Measurements from ENCODE around the gene INPP5D.
"Not testable (repeated sequence)": the region's sequence is repeated elsewhere in the genome, so short reads cannot be mapped to it uniquely, and the experiment has no call there.

The INPP5D gene

DNA sequence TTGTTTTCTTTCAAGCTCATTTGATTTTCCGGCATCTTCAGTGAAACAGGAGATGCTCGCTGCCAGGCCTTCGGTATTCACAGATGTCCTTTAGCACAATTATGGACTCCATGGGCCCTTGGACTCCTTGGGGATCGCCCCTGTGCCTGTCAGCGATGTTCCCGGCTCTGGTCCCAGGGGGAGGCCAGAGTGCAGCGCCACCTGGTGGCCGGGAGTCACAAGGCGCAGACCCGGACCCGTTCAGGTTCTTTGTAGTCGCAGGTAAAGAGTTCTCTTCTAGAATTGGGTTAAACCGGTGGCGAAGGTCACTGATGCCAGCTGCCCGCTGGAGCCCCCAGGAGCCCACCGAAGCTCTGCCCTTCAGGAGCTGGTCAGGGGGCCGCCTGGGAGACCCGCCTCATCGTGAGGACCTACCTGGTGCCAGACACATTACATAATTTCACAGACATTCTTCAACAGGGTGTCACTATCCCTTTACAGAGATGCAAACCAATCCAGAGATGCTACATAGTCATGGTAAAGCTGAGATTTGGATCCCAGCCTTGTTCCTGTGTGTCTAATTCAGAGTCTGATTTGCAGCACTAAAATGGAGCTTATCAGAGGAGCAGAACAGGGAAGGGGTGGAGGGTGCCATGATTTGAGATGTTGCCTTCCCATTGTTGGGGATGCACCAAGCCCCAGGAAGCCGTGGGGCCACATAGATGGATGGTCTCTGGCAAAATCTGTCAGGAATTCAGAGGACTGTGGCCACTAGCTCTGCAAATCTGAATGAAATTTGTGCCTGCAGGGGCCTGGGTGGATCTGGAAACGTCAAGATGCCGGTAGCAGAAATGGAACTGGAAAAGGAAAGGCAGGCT is 6.0 kb upstream of the INPP5D start:
- peak; percentile 66 for DNase-seq (ENCODE audit: low read depth)

DNA sequence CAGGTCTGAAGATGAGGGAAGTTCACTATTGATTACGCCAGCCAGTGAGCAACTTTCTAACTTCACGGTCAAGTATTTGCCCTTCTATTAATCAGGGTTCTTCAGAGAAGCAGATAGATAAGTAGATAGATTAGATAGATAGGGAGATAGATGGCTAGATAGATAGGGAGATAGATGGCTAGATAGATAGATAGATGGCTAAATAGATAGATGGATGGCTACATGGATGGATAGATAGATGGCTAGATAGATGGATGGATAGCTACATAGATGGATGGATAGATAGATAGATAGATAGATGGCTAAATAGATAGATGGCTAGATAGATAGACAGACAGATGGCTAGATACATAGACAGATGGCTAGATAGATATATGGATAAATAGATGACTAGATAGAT is 4.8 kb upstream of the INPP5D start:
- DNase-seq (ENCODE audit: low read depth), result no peak

DNA sequence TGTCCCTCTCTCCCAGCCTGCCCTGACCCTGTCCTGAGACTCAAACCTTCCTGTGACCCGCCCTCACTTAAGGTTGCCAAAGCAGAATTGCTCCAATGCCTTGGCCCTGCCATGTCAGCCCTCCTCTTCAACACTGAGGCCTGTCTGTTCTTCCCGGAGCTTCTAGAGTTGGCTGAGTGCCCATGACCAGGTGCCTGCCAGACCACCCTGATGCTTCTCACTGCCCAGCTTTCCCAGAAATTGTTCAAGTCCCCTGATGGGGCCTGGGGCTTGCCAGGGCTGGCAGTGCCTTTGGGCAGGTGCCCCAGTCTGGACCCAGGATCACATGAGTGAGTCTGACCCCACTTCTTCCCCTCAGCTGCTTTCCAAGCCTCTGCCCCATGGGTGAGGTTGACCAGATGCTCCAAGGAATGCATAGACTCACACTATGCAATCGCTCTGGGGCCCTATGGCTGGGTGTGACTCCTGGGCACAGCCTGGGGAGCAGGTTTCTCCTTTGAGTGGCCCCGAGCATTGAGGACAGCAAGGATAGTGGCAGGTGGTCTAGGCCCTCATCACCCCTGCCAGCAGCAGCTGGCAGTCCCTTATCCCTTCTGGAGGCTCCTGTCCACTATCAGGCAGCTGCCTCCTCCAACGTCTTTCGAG is 3.1 kb upstream of the INPP5D start:
- no peak for DNase-seq (ENCODE audit: low read depth)

DNA sequence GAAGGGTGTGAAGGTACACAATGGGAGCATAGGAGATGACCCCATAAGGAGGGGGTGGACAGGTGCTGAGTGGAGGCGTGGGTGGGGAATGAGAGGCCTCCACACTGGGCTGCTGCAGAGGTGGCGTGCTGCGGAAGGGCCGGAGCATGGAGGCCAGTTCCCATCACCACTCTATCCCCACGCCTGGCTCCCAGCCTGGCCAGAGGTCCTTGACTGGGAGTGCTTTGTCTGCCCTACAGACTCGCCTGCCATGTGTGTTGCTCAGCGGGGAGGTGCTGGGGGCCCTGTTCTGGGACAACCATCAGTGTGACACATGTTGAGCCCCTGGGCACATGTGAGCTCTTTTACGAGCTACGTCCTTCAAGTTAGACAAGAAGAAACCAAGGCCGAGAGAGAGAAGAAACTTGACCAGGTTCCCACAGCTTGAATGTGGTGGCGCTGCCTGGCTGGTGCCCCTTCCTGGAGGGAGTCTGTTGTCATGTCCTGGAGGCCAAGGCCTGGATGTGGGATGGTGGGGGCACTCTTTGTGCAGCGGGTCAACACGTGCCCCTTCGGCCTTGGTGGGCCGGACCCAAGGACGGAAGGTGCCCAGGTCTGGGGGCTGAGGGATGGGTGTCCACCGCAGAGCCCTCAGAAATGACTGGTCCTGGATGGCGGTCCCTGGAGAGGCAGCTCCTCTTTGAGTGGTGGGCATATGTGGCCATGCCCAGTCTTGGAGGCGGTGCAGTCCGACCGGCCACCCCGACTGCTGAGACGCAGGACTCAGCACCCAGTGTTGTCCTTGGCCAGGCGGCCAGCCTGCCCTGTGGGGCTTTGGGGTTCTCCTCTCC is 1.2 kb upstream of the INPP5D start:
- no peak for DNase-seq (ENCODE audit: low read depth)

DNA sequence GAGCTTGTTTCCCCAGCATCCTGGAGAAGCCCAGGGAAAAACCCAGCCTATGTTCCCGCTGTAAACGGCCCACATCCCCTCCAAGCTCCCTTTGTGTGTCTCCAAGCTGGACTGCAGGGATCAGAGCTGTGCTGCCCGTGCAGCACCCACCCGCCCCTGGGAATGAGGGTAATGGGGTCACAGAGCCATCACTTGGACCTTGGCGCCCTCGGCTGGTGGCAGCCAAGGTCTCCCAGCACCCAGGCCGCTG is 670 bp upstream of the INPP5D start:
- no peak for DNase-seq (ENCODE audit: low read depth)

DNA sequence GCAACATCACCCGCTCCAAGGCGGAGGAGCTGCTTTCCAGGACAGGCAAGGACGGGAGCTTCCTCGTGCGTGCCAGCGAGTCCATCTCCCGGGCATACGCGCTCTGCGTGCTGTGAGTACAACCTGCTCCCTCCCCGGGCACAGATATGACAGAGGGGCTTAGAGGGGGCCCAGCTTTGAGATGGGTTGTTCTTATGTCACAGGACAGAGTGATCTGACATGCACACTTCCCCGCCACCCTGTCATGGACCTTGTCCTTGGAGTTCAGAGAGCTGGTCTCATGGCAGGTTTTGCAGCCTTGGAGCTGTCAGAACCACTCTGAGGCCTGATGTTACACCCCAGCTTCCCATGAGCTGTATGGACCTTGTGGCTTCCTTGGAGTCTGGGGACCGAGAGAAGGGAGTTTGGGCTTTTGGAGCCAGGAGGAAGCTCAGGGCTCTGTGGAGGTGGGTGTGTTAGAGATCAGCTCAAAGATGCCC is 398 bp downstream of the INPP5D start:
- DNase-seq (ENCODE audit: low read depth), result no peak

DNA sequence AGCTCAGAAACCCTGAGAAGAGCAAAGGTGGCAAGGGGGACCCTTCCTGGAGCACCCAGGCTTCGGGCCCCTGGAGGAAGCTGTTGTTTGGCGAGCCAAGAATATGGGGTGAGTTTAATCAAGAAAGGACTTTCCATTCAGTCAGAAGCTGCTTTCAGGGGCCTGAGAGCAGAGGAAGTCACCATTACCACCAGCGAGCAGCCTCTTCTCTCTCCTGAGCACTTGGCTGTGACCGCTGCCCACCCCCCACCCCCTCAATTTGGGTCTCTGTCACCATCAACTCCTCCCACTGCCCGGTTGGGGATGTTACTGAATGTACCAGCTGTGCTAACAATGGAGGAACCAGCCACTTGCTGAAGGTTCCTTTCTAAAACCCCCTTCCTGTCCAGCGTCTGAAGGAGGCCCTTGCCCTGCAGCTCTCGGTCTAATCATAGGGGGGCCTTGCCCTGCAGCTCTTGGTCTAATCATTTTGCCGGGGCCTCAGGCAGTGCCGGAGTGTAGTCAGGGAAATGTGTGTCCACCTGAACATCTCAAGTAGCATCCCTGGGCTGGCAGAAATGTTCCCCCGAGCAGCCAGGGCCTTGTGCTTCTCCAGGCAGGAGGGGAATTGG is 943 bp downstream of the INPP5D start:
- no peak for DNase-seq (ENCODE audit: low read depth)

DNA sequence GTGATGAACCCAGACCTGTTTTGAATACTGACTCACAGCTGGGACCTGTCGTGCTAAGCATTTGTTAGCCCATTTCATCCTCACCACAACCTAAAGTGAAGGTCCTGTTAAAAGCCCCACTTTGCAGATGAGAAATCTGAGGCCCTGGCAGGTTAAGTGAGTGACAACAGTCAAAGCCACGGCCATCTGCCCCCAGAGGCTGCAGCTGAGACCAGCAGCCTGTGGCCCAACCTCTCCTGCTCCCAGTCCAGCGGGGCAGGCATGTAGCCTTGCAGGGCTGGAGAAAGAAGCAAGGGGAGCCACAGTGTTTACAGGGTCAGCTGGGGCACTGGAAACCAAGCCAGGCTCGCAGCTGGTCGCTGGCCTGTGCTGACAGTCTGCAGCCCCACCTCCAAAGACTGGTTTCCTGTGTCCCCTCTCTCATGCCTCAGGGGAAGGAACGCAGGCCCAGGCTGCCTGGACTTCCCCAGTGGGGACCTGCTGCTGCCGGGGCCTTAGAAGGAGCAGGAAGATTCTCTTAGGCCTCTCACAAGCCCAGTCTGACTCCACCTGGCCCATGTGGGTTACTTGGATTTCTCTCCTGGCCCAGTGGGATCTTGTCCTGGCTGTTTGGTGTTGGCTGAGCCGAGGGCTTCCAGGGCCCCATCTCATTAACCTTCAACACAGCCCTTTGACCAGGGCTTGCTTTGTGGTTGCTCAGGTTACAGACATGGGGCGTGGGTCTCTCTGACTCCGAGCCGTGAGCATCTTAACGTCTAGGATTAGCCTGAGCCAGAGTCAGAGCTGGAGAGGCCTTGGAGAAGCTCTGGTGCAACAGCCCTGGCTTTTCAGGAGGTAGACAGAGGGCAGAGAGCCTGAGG is 1.7 kb downstream of the INPP5D start:
- peak; percentile 26 for DNase-seq (ENCODE audit: low read depth)

DNA sequence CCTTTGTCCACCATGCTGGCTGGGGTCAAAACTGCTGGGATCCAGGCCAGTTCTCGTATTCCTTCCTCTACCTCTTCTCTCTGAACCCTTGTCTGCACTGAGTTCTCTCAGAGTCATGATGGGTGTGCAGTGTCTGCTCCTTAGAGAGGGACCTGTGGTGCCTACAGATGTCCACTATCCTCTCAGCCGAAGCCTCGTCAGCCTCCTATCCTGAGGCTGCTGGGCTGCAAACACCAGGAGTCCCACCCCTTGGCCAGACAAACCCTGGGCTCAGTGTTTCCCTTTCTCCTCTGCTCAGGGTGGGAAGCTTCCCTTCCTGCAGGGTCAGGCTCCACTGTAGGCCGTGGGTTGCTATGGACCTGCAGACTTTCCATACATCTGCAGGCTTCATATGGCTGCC is 2.3 kb downstream of the INPP5D start:
- no peak for DNase-seq (ENCODE audit: low read depth)

DNA sequence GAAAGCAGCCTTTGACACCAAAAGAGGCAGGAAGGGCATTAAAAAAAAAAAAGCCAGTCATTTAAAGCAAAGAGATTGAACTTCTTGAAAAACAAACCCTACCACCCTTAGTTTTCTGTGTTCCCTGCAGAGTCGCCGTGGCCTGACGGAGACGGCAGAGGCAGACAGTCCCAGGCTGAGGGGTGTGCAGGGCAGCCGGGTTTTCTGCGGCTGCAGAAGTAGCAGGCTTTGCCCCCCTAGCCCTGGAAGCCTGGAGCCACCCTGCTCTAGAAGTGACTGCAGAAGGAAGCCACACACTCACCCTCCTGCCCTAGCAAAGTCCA is 2.8 kb downstream of the INPP5D start:
- no peak for DNase-seq (ENCODE audit: low read depth)

DNA sequence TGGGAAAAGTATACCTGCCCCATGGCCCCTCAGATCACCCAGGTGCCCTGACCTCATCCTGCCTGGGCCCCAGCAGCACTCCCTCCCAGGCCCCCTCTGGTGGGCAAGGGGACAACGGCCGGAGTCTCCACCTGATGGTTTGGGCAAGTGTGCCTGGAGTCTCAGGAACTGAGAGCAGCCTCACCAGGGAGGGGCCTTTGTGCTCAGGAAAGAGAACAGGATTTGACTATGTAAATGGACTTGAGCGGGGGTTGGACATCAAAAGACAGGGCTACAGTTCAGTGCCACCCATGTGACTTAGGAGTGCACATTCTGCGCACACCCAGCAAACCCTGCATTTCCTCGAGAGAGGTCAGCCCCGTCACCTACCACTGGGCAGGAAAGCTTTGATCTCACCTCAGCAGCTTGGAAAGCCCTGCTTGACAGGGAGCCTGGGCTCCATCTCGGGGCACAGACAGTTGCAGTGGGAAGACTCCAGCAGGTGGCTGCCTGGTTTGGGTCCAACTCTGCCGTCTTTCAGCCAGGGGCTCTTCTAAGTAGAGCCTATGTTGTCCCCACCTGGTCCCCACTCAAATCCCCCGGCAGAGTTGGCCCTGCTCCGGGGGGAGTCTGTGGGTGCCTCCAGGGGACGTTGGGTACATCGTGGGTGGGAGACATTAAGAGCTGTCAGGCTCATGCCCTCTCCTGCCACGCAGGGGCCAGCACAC is 3.3 kb downstream of the INPP5D start:
- no peak for DNase-seq (ENCODE audit: low read depth)

DNA sequence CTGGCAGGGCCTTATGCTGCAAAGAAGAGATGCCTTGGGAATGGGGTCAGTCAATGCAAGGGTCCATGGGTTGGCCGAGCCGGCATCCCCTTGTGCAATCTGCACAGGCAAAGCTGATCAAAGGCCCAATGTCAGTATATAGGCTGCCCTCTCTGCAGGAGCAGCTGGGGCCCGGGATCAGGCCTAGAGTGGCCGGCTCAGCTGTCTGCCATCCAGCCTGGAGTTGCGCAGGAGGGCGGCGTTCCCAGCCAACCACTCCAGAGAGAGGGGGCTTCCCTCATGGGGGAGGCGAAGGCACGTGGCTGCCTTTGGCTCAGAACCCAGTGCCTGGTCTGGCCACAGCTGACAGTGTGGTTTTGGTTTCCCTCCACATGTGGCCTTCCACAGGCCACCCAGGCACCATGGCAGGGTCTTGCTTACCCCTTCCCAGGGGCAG is 3.9 kb downstream of the INPP5D start:
- no peak for DNase-seq (ENCODE audit: low read depth)

DNA sequence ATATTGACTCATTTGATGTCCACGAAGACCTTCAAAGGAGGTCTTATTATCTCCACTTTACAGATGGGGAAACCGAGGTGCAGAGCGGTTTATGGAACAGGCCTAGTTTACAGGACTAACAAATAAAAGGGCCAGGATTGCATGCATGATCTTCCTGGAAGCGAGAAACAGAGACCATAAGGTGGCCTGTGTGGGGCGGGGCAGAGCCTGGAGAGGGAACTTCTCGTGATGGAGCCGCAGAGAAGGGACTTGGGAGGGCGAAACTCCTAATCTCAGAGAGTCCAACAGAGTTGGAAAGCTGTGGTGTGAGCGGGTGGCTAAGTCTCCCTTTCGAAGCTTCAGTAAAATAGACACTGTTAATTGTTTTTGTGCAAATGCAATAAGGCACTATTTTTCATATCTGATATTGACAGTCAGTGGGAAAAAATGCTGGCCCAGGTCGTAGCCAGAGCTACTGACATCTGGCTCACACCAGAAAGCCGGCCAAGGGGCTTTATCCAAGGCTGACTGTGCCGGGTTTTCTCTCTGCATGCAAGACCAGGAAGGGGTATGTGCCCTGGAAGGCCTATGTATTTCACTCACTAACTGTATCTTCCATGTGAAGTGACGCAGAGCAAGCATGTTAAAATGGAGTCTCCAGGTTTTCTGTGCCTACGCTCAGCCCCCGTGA is 4.5 kb downstream of the INPP5D start:
- no peak for DNase-seq (ENCODE audit: low read depth)

DNA sequence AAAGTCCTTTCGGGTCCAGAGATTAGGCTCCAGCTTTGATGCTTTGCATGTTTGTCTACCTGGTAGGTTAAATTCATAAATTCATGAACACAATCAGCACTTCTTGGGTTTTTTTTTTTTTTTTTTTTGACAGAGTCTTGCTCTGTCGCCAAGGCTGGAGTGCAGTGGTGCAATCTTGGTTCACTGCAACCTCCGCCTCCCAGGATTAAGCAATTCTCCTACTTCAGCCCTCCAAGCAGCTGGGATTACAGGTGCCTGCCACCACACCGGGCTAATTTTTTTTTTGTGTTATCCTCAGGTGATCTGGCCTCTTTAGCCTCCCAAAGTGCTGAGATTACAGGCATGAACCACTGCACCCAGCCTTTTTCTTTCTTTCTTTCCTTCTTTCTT is 5.1 kb downstream of the INPP5D start:
- not testable (repeated sequence) for DNase-seq (ENCODE audit: low read depth)

DNA sequence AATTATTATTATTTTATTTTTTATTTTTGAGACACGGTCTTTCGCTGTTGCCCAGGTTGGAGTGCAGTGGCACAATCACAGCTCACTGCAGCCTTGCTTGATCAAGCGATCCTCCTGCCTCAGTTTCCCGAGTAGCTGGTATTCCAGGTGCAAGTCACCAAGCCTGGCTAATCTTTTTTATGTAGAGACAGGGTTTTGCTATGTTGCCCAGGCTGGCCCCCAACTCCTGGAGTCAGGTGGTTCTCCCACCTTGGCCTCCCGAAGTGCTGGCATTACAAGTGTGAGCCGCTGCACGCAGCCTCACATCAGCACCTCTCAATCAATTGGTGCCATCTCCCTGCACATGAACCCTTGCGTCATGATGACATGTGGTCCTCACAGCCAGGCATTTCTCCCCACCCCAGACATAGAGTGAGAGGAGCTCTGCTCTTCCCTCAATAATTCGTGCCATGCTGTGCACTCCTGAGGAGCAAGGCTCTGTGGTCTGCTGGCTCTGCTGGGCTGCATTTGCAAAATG is 5.9 kb downstream of the INPP5D start:
- no peak for DNase-seq (ENCODE audit: low read depth)

DNA sequence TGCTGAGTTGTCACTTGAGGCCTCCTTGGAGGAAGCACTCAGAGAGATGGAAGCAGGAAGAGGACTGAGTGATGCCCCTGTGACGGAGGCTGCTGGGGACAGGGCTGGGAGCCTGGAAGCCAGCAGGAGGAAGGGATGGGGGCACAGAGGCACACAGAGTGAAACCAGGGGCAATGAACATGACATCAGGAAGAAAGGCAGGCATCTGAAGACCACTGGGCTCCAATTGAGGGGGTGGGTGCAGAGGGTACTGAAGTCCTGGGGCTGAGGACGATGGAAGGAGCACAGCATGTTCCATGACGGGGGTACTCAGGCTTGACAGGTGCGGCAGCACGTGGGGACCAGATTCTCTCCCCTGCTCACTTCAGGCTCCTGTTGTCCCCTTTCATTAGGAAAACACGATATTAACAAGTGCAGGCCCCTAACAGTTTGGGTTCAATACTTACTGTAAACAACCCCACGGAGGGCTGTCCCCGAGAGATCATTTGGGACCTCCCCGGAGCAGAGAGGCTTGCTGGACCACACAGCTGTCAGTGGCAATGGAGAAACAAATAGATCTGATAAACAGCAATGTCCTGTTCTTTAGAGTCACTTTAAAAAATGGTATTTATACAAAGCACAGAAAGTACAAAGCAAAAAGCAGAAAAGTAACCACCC is 8.7 kb downstream of the INPP5D start:
- no peak for DNase-seq (ENCODE audit: low read depth)

DNA sequence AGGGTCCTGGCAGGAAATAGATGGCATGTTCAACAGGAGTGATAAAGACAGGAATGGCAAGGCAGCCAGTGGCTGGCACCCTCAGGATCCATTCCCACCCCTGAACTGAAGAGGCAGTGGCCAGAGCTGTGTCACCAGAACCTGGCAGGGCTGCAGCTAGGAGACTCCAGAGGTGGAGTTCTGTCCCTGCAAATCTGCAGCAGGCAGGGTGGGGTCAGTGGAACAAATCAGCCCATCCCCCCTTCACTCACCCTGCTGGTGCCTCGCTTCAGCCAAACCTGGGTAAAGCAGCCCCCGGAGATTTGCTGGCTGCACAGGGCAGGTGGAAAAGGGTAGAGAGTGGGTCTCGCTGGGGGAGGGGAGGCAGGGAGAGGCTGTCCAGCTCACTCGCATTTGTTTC is 12.7 kb downstream of the INPP5D start:
- no peak for DNase-seq (ENCODE audit: low read depth)

DNA sequence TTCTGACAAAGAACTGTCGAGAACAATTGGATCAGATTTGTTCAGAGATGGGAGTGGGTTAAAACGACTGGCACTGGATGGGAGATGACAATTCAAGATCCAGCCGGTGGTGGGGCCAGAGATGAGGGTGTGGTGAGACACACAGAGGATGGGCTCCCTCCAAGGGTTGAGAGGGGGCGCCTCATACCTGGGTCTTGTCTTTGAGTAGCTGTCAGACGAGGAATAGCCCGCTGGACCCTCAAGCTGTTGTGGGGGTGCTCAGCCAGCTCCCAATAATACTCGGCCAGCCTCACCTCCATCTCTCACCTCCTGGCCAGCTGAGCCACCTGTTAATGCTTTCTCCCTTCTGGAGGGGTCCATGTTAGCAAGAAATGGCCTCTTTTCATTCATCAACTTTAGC is 14.0 kb downstream of the INPP5D start:
- DNase-seq (ENCODE audit: low read depth), result no peak

DNA sequence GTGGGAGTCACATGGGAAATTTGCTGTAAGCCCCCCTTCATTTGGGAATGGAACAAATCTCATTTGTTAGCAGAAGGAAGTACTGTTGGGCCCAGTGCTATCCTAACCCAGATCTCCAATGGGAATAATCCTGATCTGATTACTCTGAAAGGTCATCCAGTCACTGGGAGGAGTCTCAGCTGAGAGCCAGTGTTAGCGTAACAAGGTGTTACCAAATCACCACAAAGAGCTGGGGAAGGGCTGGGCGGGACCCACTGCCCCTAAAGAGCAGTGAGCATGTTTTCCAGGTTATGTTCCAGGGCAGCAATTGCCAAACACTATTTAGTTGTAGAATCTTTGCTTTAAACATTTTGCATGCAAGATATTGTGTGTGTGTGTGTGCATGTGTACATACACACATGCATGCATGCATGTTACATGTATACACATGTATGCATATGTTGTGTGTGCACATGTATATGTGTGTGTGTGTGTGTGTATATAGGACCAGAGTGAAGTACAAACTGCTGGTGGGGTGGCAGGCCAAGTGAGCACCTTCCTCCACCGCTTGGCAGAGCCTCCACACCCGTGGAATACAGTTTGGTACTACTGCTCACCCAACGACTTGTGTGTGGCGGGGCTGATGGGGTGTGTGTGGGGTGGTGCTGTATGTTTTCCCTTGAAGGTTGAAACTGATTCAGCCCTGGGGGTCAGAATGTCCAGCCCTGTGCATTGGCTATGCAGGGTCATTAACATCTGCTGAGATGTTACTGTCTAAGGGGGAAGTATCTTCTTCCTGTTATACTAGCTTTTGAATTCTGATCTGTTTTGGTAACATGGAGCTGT is 15.2 kb downstream of the INPP5D start:
- DNase-seq (ENCODE audit: low read depth), result no peak

Measured in ELR (cell line).